H9 (cell line): ENCODE measurements around the gene DPY30. TPM values are rescaled to one million over a fixed set of nuclear protein-coding genes. Genes with fewer than 3 reads are reported as not detected.

Experiments used
- DNase-seq: peaks from one replicate; pipeline ENCODE4 v3.0.0-alpha.2; 2017
- H2AFZ ChIP-seq: one replicate; pipeline ENCODE4 v1.6.1; 2013; ENCODE audit warnings: mild to moderate bottlenecking, low read length, control low read depth, moderate library complexity
- H2AK5ac ChIP-seq: 2 replicates; pipeline ENCODE4 v1.6.1; 2013; ENCODE audit warnings: low read length, control low read depth, mixed read lengths; ENCODE audit not compliant: insufficient read length
- H2BK120ac ChIP-seq: one replicate; pipeline ENCODE4 v1.6.1; 2013; ENCODE audit warnings: low read depth, mild to moderate bottlenecking, low read length, control low read depth, inconsistent platforms; ENCODE audit not compliant: poor library complexity, severe bottlenecking
- H2BK12ac ChIP-seq: 2 replicates; pipeline ENCODE4 v1.6.1; 2013; ENCODE audit warnings: low read length, control low read depth, mixed read lengths, low read depth; ENCODE audit not compliant: insufficient read length
- H2BK15ac ChIP-seq: 2 replicates; pipeline ENCODE4 v1.6.1; 2013; ENCODE audit warnings: low read depth, low read length, control low read depth
- H2BK20ac ChIP-seq: one replicate; pipeline ENCODE4 v1.6.1; 2013; ENCODE audit warnings: low read depth, mild to moderate bottlenecking, low read length, control low read depth, inconsistent platforms; ENCODE audit not compliant: poor library complexity, severe bottlenecking
- H2BK5ac ChIP-seq: 2 replicates; pipeline ENCODE4 v1.6.1; 2013; ENCODE audit warnings: low read length, control low read depth, mixed read lengths; ENCODE audit not compliant: insufficient read length
- H3K14ac ChIP-seq: 2 replicates; pipeline ENCODE4 v1.6.1; 2013; ENCODE audit warnings: low read length, control low read depth; ENCODE audit not compliant: insufficient read depth
- H3K18ac ChIP-seq: 2 replicates; pipeline ENCODE4 v1.6.1; 2013; ENCODE audit warnings: low read depth, mild to moderate bottlenecking, mixed read lengths, low read length, control low read depth; ENCODE audit not compliant: insufficient read length
- H3K23ac ChIP-seq: 2 replicates; pipeline ENCODE4 v1.6.1; 2013; ENCODE audit warnings: low read length, control low read depth, mixed read lengths, low read depth; ENCODE audit not compliant: insufficient read length
- H3K23me2 ChIP-seq: 2 replicates; pipeline ENCODE4 v1.6.1; 2013; ENCODE audit warnings: low read depth, mild to moderate bottlenecking, mixed read lengths, low read length, control low read depth; ENCODE audit not compliant: insufficient read length, poor library complexity, severe bottlenecking
- H3K27ac ChIP-seq: 2 replicates; pipeline ENCODE4 v1.5.1; 2013; ENCODE audit warnings: low read length, control low read depth, mixed read lengths, low read depth; ENCODE audit not compliant: insufficient read length
- H3K27me3 ChIP-seq: 2 replicates; pipeline ENCODE4 v1.6.1; 2013; ENCODE audit warnings: low read length, control low read depth, inconsistent platforms; ENCODE audit not compliant: insufficient read depth
- H3K4ac ChIP-seq: 2 replicates; pipeline ENCODE4 v1.6.1; 2013; ENCODE audit warnings: low read depth, mild to moderate bottlenecking, control low read depth, inconsistent platforms, low read length, moderate library complexity
- H3K4me1 ChIP-seq: 2 replicates; pipeline ENCODE4 v1.6.1; 2013; ENCODE audit warnings: low read length, control low read depth, inconsistent platforms; ENCODE audit not compliant: insufficient read depth
- H3K4me2 ChIP-seq: 2 replicates; pipeline ENCODE4 v1.6.1; 2013; ENCODE audit warnings: low read length, control low read depth, mixed read lengths; ENCODE audit not compliant: insufficient read length, insufficient read depth
- H3K56ac ChIP-seq: 2 replicates; pipeline ENCODE4 v1.6.1; 2013; ENCODE audit warnings: low read depth, mild to moderate bottlenecking, mixed read lengths, low read length, control low read depth; ENCODE audit not compliant: insufficient read length
- H3K79me1 ChIP-seq: 2 replicates; pipeline ENCODE4 v1.6.1; 2013; ENCODE audit warnings: low read depth, mild to moderate bottlenecking, moderate library complexity, low read length, control low read depth, inconsistent platforms; ENCODE audit not compliant: insufficient read depth, poor library complexity, severe bottlenecking
- H3K79me2 ChIP-seq: 2 replicates; pipeline ENCODE4 v1.6.1; 2013; ENCODE audit warnings: low read length, control low read depth, inconsistent platforms; ENCODE audit not compliant: insufficient read depth
- H3K9ac ChIP-seq: 2 replicates; pipeline ENCODE4 v1.6.1; 2013; ENCODE audit warnings: low read length, control low read depth, mixed read lengths; ENCODE audit not compliant: insufficient read length; ENCODE audit errors: extremely low read depth
- H3K9me3 ChIP-seq: one replicate; pipeline ENCODE4 v1.6.1; 2013; ENCODE audit warnings: low read depth, low read length, inconsistent platforms; ENCODE audit not compliant: control insufficient read depth
- H3T11ph ChIP-seq: one replicate; pipeline ENCODE4 v1.6.1; 2013; ENCODE audit warnings: mild to moderate bottlenecking, low read length, control low read depth, inconsistent platforms
- H4K20me1 ChIP-seq: one replicate; pipeline ENCODE4 v1.6.1; 2013; ENCODE audit not compliant: control insufficient read depth, insufficient read length, insufficient read depth
- H4K5ac ChIP-seq: 2 replicates; pipeline ENCODE4 v1.6.1; 2013; ENCODE audit warnings: low read depth, mild to moderate bottlenecking, mixed read lengths, low read length, control low read depth; ENCODE audit not compliant: insufficient read length
- H4K8ac ChIP-seq: replicated peaks from 2 replicates; pipeline ENCODE4 v1.6.1; 2013; ENCODE audit warnings: low read length, control low read depth, mixed read lengths, low read depth; ENCODE audit not compliant: insufficient read length
- H4K91ac ChIP-seq: 2 replicates; pipeline ENCODE4 v1.6.1; 2013; ENCODE audit warnings: low read depth, mild to moderate bottlenecking, moderate library complexity, mixed read lengths, low read length, control low read depth; ENCODE audit not compliant: insufficient read length
- H3K27ac Mint-ChIP-seq, 3 experiments: 2 replicates in 2 of 3; 3 replicates in 1 of 3; pipeline ENCODE4 v1.8.0; 2020 to 2021; ENCODE audit warnings: mixed read lengths in 3 of 3, mild to moderate bottlenecking in 1 of 3, moderate library complexity in 1 of 3
- H3K27me3 Mint-ChIP-seq: 2 replicates; pipeline ENCODE4 v1.8.0; 2021; ENCODE audit warnings: low read depth, mild to moderate bottlenecking, moderate library complexity, mixed read lengths
- H3K36me3 Mint-ChIP-seq, 3 experiments: 2 replicates in 2 of 3; 3 replicates in 1 of 3; pipeline ENCODE4 v1.8.0; 2020 to 2021; ENCODE audit warnings: low read depth in 3 of 3, mixed read lengths in 3 of 3; ENCODE audit not compliant: insufficient read depth in 1 of 3
- H3K4me1 Mint-ChIP-seq, 2 experiments: 2 replicates each; pipeline ENCODE4 v1.8.0; 2020; ENCODE audit warnings: mixed read lengths in 2 of 2
- H3K4me3 Mint-ChIP-seq, 2 experiments: 2 replicates in 1 of 2; 3 replicates in 1 of 2; pipeline ENCODE4 v1.8.0; 2020 to 2021; ENCODE audit warnings: mild to moderate bottlenecking in 2 of 2, mixed read lengths in 2 of 2, moderate library complexity in 1 of 2
- H3K9me3 Mint-ChIP-seq, 2 experiments: 2 replicates in 1 of 2; 3 replicates in 1 of 2; pipeline ENCODE4 v1.8.0; 2020; ENCODE audit warnings: mild to moderate bottlenecking in 2 of 2, mixed read lengths in 2 of 2, moderate library complexity in 1 of 2
- WGBS: extraction: QIAGEN DNeasy Blood & Tissue Kit; methylation state at CpG from one replicate; pipeline ENCODE4 v1.1.7; 2013; ENCODE audit warnings: missing lambda C conversion rate, low lambda C conversion rate, mixed read lengths; ENCODE audit not compliant: insufficient read length; ENCODE audit errors: extremely low coverage; 5-methylcytosine and 5-hydroxymethylcytosine counted together
- total RNA-seq: library from RNA; stranded (reverse); gene quantifications from 2 replicates; pipeline ENCODE4 v1.2.1, GENCODE V29; 2021
- TF ChIP-seq, protein P1 (sequence below): fragments of 200-600 bp; sonication (generic); conservative IDR thresholded peaks from 3 replicates; pipeline ENCODE4 v1.8.0; 2021; ENCODE audit warnings: antibody characterized with exemption, mild to moderate bottlenecking

Gene DPY30
- total RNA-seq, 1 experiment from 2014 or later: 148 TPM

DNA sequence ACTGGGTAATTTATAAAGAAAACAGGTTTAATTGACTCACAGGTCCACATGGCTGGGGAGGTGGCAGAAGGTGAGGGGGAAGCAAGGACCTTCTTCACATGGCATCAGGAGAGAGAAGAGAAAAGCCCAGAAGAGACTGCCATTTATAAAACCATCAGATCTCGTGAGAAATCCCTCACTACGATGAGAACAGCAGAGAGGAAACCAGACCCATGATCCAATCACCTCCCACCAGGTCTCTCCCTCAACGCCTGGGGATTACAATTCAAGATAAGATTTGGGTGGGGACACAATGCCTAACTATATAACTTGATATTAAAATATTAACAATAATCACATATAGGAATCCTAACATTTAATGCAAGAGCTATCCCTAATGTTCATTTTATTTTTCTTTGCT lies 60.6 kb downstream of the DPY30 start:
- DNase-seq: no peak
- Mint-ChIP-seq H3K4me3 (no peak overlapping the region), H3K27me3 (no peaks in the 10 kb centered on the region), H3K27ac (no peak overlapping the region), H3K4me1 (peaks cover 12 to 14% of the 10 kb centered on the region in 2 experiments), H3K36me3 (no peaks in the 10 kb centered on the region), H3K9me3 (no peaks in the 10 kb centered on the region)
- Histone ChIP-seq H3K9me3 (no peaks in the 10 kb centered on the region), H2AK5ac (no peak overlapping the region), H3K23ac (no peak overlapping the region), H2BK12ac (no peak overlapping the region), H3K14ac (no peak overlapping the region), H4K5ac (no peak overlapping the region), H3K9ac (no peak overlapping the region), H3K4ac (no peak overlapping the region), H2BK20ac (no peak overlapping the region), H3T11ph (no peak overlapping the region), H3K27me3 (no peaks in the 10 kb centered on the region), H2AFZ (no peak overlapping the region), H3K23me2 (no peaks in the 10 kb centered on the region), H2BK120ac (no peak overlapping the region), H3K18ac (no peak overlapping the region), H3K27ac (no peak overlapping the region), H3K4me2 (no peak overlapping the region), H3K4me1 (peaks cover 3% of the 10 kb centered on the region; the same call in 1 of the 2 replicates), H4K91ac (no peak overlapping the region), H4K8ac (no peak overlapping the region), H2BK15ac (no peak overlapping the region), H4K20me1 (no peaks in the 10 kb centered on the region), H2BK5ac (no peak overlapping the region), H3K79me2 (peaks cover 8% of the 10 kb centered on the region; the same call in 1 of the 2 replicates), H3K56ac (no peak overlapping the region), H3K79me1 (peaks cover 12% of the 10 kb centered on the region)
- TF ChIP-seq, protein P1, sequence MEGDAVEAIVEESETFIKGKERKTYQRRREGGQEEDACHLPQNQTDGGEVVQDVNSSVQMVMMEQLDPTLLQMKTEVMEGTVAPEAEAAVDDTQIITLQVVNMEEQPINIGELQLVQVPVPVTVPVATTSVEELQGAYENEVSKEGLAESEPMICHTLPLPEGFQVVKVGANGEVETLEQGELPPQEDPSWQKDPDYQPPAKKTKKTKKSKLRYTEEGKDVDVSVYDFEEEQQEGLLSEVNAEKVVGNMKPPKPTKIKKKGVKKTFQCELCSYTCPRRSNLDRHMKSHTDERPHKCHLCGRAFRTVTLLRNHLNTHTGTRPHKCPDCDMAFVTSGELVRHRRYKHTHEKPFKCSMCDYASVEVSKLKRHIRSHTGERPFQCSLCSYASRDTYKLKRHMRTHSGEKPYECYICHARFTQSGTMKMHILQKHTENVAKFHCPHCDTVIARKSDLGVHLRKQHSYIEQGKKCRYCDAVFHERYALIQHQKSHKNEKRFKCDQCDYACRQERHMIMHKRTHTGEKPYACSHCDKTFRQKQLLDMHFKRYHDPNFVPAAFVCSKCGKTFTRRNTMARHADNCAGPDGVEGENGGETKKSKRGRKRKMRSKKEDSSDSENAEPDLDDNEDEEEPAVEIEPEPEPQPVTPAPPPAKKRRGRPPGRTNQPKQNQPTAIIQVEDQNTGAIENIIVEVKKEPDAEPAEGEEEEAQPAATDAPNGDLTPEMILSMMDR: no peak
- WGBS: no CpG with 5 or more reads among the region's 3 CpGs
